GM12892 (cell line): ENCODE data around the gene SPARC.
A peak's percentile ranks its signal among the peaks of the same experiment; 100 is the strongest.

Source experiments
- DNase-seq: peaks from one replicate; pipeline ENCODE4 v3.0.0; 2011; ENCODE audit not compliant: insufficient read length
- FAIRE-seq: peaks from 2 replicates; lab custom pipeline; 2011; peaks lifted over from hg19 to GRCh38; lab: Jason Lieb, UNC
- POLR2A ChIP-seq: IDR thresholded peaks from 2 replicates; pipeline ENCODE4 v1.6.1; 2011; ENCODE audit warnings: low read depth, low read length, control low read depth
- POLR2AphosphoS5 ChIP-seq: IDR thresholded peaks from 2 replicates; pipeline ENCODE4 v1.6.1; 2011; ENCODE audit warnings: low read depth, low read length, control low read depth
- TAF1 ChIP-seq: IDR thresholded peaks from 2 replicates; pipeline ENCODE4 v1.6.1; 2011; ENCODE audit warnings: low read depth, mild to moderate bottlenecking, control low read depth, low read length, borderline replicate concordance

SPARC gene

GRCh38 chr5:151625285-151625684, 61.4 kb downstream of the SPARC start:
- FAIRE-seq (no peak), DNase-seq (no peak)
- no peak for TF ChIP-seq POLR2AphosphoS5
- no peak for TF ChIP-seq POLR2A
- TF ChIP-seq TAF1: no peak

- DNase-seq: no peak
- TF ChIP-seq POLR2AphosphoS5 (no peak), TAF1 (no peak), POLR2A (no peak)
- FAIRE-seq: no peak
Measured at GRCh38 chr5:151624476-151624875, 62.2 kb downstream of the SPARC start.

- DNase-seq: no peak
- TF ChIP-seq POLR2A (no peak), TAF1 (no peak), POLR2AphosphoS5 (no peak)
Measured at GRCh38 chr5:151622367-151623088, 64.2 kb downstream of the SPARC start.

GRCh38 chr5:151620461-151620840, 66.3 kb downstream of the SPARC start:
- no peak for TF ChIP-seq POLR2AphosphoS5
- no peak for TF ChIP-seq POLR2A
- TF ChIP-seq TAF1: no peak
- DNase-seq: no peak
- no peak for FAIRE-seq

More at GRCh38 chr5:151622367-151623088, 64.2 kb downstream of the SPARC start:
- FAIRE-seq: no peak

GRCh38 chr5:151619812-151620460, 66.8 kb downstream of the SPARC start:
- DNase-seq (no peak), FAIRE-seq (no peak)
- TF ChIP-seq POLR2AphosphoS5 (no peak), POLR2A (no peak), TAF1 (no peak)

GRCh38 chr5:151618907-151619306, 67.8 kb downstream of the SPARC start:
- no peak for FAIRE-seq

GRCh38 chr5:151617841-151618710, 68.6 kb downstream of the SPARC start:
- DNase-seq: no peak

More at GRCh38 chr5:151618907-151619306, 67.8 kb downstream of the SPARC start:
- no peak for TF ChIP-seq POLR2AphosphoS5
- no peak for TF ChIP-seq POLR2A
- no peak for TF ChIP-seq TAF1
- DNase-seq: no peak

GRCh38 chr5:151617383-151617840, 69.3 kb downstream of the SPARC start:
- TF ChIP-seq POLR2A: no peak
- no peak for TF ChIP-seq TAF1
- no peak for TF ChIP-seq POLR2AphosphoS5
- no peak for DNase-seq
- no peak for FAIRE-seq

More at GRCh38 chr5:151617841-151618710, 68.6 kb downstream of the SPARC start:
- no peak for TF ChIP-seq POLR2AphosphoS5
- no peak for FAIRE-seq

GRCh38 chr5:151615431-151615830, 71.3 kb downstream of the SPARC start:
- no peak for TF ChIP-seq TAF1
- no peak for TF ChIP-seq POLR2AphosphoS5
- no peak for TF ChIP-seq POLR2A
- no peak for FAIRE-seq
- no peak for DNase-seq

- DNase-seq: no peak
- TF ChIP-seq POLR2A (no peak), TAF1 (no peak), POLR2AphosphoS5 (no peak)
- FAIRE-seq: no peak
Measured at GRCh38 chr5:151614565-151614964, 72.2 kb downstream of the SPARC start.

GRCh38 chr5:151612689-151613427, 73.9 kb downstream of the SPARC start:
- no peak for TF ChIP-seq POLR2A
- no peak for TF ChIP-seq TAF1
- TF ChIP-seq POLR2AphosphoS5: no peak
- FAIRE-seq (peak; percentile 98), DNase-seq (peak; percentile 36)
